ENCODE measurements around the gene CCNF.

DNA sequence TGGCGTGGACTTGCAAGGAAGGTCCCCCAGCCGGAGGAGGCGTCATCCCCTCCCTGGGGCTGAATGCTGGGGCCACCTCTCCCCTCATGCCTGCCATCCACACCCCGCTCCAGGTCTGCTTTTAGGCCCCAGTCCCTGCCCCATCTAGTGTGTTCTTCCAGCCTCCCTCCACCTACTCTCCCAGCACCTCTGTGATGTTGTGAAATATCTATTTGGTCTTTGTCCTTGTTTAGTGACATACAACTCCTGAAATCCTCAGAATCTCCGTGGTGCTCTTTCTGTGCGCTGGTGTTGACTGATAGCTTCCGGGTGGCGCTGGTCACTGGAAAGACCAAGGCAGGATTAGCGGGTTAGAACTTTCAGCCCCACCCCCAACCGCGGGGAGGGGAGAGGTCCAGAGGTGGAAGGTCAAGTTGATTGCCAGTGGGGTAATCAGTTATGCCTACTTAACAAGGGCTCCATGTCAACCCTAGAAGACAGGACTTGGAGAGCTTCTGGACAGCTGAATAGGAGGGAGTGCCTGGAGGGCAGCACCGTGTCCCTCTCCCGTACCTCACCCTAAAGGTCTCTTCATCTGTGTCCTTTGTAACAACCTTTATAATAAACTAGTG is 55.8 kb downstream of the CCNF start:
- no peak for TF ChIP-seq CTCF (conservative IDR thresholded peaks at IDR 0.05; ENCODE audit: low read depth, low read length)
- no peak for TF ChIP-seq BHLHE40 (IDR thresholded peaks at IDR 0.05; ENCODE audit: low read depth, low read length)
- no peak for TF ChIP-seq RFX5 (IDR thresholded peaks at IDR 0.05; ENCODE audit: low read depth, low read length)
- no peak for TF ChIP-seq POLR2A (IDR thresholded peaks at IDR 0.05; ENCODE audit: low read depth, low read length)
- TF ChIP-seq RCOR1 (IDR thresholded peaks at IDR 0.05; ENCODE audit: insufficient replicate concordance, low read length) = no peak
- TF ChIP-seq MXI1 (IDR thresholded peaks at IDR 0.05; ENCODE audit: borderline replicate concordance, low read depth, low read length) = no peak
- TF ChIP-seq RAD21 (IDR thresholded peaks at IDR 0.05; ENCODE audit: low read length) = no peak
- TF ChIP-seq, protein P1, sequence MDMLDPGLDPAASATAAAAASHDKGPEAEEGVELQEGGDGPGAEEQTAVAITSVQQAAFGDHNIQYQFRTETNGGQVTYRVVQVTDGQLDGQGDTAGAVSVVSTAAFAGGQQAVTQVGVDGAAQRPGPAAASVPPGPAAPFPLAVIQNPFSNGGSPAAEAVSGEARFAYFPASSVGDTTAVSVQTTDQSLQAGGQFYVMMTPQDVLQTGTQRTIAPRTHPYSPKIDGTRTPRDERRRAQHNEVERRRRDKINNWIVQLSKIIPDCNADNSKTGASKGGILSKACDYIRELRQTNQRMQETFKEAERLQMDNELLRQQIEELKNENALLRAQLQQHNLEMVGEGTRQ (IDR thresholded peaks at IDR 0.05; ENCODE audit: low read depth, low read length) = no peak
- TF ChIP-seq CEBPB (IDR thresholded peaks at IDR 0.05; ENCODE audit: low read depth, low read length) = peak; percentile 60
- TF ChIP-seq, protein P2, sequence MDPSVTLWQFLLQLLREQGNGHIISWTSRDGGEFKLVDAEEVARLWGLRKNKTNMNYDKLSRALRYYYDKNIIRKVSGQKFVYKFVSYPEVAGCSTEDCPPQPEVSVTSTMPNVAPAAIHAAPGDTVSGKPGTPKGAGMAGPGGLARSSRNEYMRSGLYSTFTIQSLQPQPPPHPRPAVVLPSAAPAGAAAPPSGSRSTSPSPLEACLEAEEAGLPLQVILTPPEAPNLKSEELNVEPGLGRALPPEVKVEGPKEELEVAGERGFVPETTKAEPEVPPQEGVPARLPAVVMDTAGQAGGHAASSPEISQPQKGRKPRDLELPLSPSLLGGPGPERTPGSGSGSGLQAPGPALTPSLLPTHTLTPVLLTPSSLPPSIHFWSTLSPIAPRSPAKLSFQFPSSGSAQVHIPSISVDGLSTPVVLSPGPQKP (IDR thresholded peaks at IDR 0.05; ENCODE audit: borderline replicate concordance, low read depth, low read length) = no peak

Data from IMR-90 (cell line).